ENCODE results near the gene MALSU1. TPM values are rescaled to one million over a fixed set of nuclear protein-coding genes. Genes with fewer than 3 reads are reported as not detected.
A peak's percentile ranks its signal among the peaks of the same experiment; 100 is the strongest.
"Not testable (repeated sequence)": the region's sequence is repeated elsewhere in the genome, so short reads cannot be mapped to it uniquely, and the experiment has no call there.

Gene MALSU1
- total and polyA plus RNA-seq, 4 donors = 43.3 to 61.1 (median 55.3) TPM

DNA sequence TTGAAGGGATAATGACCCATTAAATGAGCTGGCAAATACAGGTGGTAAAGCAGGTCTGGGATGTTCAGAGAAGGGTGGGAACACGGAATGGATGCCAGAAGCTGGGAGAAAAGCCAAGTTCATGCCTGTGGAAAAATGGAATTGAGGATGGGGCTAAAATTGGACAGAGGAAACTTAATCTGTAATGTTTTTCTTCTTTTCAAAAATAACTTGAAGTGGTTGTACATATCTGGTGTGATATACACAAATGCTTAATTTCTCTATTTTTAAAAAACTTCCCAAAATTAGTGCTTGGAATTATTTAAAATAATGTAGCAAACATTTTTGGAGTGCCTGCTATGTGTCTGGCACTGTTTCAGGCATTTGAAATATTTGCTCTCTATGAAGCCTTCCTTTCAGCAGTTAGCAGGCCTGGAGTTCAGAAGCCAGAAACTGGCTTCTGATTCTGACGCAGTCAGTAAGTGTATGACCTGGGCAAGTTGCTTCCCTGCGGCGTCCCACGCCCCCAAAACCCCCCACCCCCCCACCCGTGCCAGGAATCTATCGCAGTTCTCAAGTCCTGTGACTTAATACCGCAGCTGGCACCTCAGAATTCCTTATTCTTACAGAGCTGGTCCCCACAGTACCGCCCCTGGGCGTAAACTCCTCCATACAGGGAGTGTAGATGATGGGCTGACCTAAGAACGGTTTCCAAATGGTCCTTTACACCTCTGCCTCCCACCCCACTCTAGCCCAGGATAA lies 828 bp upstream of the MALSU1 start:
- Histone ChIP-seq H3K27me3 (ENCODE audit: control insufficient read depth, insufficient read depth, low read length) (no peaks in the 10 kb centered on the region), H3K36me3 (ENCODE audit: control insufficient read depth, insufficient read depth, low read length) (peaks cover under 1% of the 10 kb centered on the region), H3K9me3 (ENCODE audit: control insufficient read depth, insufficient read depth, low read length) (no peaks in the 10 kb centered on the region), H3K4me1 (ENCODE audit: control insufficient read depth, insufficient read depth, low read length) (peaks cover 4% of the 10 kb centered on the region), H3K4me3 (ENCODE audit: low read depth, low read length) (peak overlapping the region; percentile 86), H3K27ac (ENCODE audit: low read depth, low read length) (peak overlapping the region; percentile 77)
- 85% methylated on average over 2 of the region's 11 CpGs for WGBS (ENCODE audit: insufficient coverage)
- peak in 1 of 6 donors; percentile 44 for DNase-seq (ENCODE audit: low read depth in 4 of 6, low spot score in 6 of 6)

DNA sequence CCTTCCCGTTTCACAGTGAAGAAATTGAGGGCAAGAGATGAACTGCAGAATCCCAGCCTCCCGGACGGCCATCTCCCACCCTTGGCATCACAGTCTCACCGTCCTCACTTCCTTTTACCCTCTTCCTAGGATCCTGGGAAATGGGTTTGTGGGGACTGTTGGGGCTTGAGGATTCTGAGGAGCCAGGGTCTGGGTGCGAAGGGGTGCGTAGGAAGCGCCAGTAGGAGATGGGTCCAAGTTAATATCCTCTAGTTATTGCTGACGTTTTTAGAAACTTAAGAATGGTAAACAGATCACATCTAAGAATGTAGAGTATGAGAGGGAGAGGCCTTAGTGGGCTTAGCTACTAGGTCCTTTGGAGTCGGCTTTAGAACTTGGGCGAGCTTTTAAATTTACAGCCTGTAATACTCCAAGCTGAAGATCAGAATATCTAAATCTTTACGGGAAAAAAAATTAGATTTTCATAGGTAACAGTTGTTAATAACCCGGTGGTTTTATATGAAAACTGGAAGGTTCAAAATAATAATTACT lies 696 bp downstream of the MALSU1 start:
- DNase-seq (ENCODE audit: low read depth in 4 of 6, low spot score in 6 of 6) = no peak
- Histone ChIP-seq H3K27me3 (ENCODE audit: control insufficient read depth, insufficient read depth, low read length) (no peaks in the 10 kb centered on the region), H3K36me3 (ENCODE audit: control insufficient read depth, insufficient read depth, low read length) (peaks cover 3% of the 10 kb centered on the region), H3K4me3 (ENCODE audit: low read depth, low read length) (peak overlapping the region; percentile 86), H3K4me1 (ENCODE audit: control insufficient read depth, insufficient read depth, low read length) (peaks cover 4% of the 10 kb centered on the region), H3K27ac (ENCODE audit: low read depth, low read length) (peak overlapping the region; percentile 76), H3K9me3 (ENCODE audit: control insufficient read depth, insufficient read depth, low read length) (no peaks in the 10 kb centered on the region)
- WGBS (ENCODE audit: insufficient coverage) = 14% methylated on average over 3 of the region's 12 CpGs

DNA sequence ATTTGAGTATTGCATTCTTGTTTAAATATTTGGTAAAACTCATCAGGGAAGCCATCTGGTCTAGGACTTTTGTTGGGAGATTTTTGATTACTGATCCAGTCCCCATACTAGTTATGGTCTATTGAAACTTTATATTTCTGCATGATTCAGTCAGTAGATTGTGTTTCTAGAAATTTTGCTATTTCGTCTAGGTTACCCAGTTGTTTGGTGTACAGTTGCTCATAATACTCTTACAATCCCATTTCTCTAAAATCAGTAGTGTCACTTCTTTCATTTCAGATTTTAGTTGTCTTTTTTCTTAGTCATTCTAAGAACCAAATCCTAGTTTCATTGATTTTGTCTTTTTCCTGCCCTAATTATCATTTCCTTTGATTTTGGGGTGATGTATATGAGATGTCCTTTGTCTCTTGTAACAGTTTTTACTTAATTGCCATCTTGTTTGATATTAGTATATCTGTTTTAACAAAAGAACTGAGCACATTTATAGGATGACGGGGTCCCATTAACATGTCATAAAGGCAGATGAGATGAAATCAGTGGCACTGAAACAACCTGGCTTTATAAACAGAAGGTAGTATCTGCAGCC lies 7.9 kb downstream of the MALSU1 start:
- Histone ChIP-seq H3K27me3 (ENCODE audit: control insufficient read depth, insufficient read depth, low read length) (no peaks in the 10 kb centered on the region), H3K4me1 (ENCODE audit: control insufficient read depth, insufficient read depth, low read length) (no peaks in the 10 kb centered on the region), H3K27ac (ENCODE audit: low read depth, low read length) (no peak overlapping the region), H3K4me3 (ENCODE audit: low read depth, low read length) (no peak overlapping the region), H3K36me3 (ENCODE audit: control insufficient read depth, insufficient read depth, low read length) (peaks cover 7% of the 10 kb centered on the region), H3K9me3 (ENCODE audit: control insufficient read depth, insufficient read depth, low read length) (peaks cover 2% of the 10 kb centered on the region)
- WGBS (ENCODE audit: insufficient coverage) = 89% methylated on average over 1 of the region's 2 CpGs
- no peak for DNase-seq (ENCODE audit: low read depth in 4 of 6, low spot score in 6 of 6)

DNA sequence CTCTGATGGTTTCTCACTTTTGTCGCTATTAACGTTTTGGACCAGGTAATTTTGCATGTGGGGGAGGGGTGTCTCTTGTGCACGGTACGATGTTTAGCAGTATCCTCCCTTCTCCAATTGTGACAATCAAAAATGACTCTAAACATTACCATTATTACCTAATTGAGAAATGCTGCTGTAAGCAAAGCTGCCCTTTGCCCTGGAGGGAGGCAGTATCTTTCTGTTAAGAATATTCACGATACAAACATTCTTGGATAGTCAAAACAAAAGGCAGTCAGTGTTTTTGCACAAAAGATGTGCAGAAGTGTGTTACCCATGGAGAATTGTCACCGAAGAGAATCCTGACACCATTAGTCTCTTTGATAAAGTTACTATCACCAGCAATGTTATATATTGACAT lies 9.6 kb downstream of the MALSU1 start:
- Histone ChIP-seq H3K4me3 (ENCODE audit: low read depth, low read length) (no peak overlapping the region), H3K27me3 (ENCODE audit: control insufficient read depth, insufficient read depth, low read length) (no peaks in the 10 kb centered on the region), H3K9me3 (ENCODE audit: control insufficient read depth, insufficient read depth, low read length) (peaks cover 2% of the 10 kb centered on the region), H3K27ac (ENCODE audit: low read depth, low read length) (no peak overlapping the region), H3K36me3 (ENCODE audit: control insufficient read depth, insufficient read depth, low read length) (peaks cover 4% of the 10 kb centered on the region), H3K4me1 (ENCODE audit: control insufficient read depth, insufficient read depth, low read length) (no peaks in the 10 kb centered on the region)
- no peak for DNase-seq (ENCODE audit: low read depth in 4 of 6, low spot score in 6 of 6)
- WGBS (ENCODE audit: insufficient coverage) = no CpG with 5 or more reads among the region's 6 CpGs

DNA sequence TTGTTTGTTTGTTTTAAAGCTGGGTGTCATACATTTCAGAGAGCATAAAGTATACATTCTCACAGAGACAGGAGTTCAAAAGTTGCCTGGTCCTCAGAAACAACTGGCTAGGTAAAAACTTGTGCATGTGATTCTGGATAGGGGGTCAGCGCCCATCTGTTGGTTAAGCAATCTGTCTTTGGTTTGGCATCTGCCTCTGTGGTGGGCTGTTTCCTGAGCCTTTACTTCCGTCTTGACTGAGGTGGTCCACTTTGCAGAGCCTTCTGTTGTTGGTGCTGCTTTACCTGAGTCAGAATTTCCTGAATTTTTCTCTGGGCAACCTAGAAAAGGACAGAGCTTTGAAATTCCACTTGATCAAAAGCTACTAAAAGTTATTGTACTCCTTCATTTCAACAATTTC lies 13.0 kb downstream of the MALSU1 start:
- DNase-seq (ENCODE audit: low read depth in 4 of 6, low spot score in 6 of 6); H3K27me3 ChIP-seq (ENCODE audit: control insufficient read depth, insufficient read depth, low read length); H3K4me3 ChIP-seq (ENCODE audit: low read depth, low read length); H3K27ac ChIP-seq (ENCODE audit: low read depth, low read length); H3K9me3 ChIP-seq (ENCODE audit: control insufficient read depth, insufficient read depth, low read length); H3K4me1 ChIP-seq (ENCODE audit: control insufficient read depth, insufficient read depth, low read length): not testable (repeated sequence)
- H3K36me3 ChIP-seq (ENCODE audit: control insufficient read depth, insufficient read depth, low read length) = peaks cover 17% of the 10 kb centered on the region
- 74% methylated on average over 2 of the region's 2 CpGs for WGBS (ENCODE audit: insufficient coverage)

DNA sequence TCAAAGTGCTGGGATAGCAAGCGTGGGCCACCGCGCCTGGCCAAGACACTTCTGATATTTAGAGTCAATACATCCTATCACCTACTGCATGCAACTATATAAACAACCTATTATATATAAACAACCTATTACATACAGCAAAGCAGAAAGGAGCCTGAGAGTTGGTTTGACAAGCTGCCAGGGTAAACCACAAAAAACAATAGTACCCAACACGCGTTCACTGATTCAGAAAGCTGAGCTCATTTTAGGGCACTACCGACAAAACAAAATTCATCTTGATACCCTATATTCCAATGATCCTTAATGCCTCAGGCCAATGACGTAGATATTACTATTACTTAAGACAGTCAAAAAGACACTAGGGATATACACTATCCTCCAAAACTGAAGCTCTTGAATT lies 16.2 kb downstream of the MALSU1 start:
- DNase-seq (ENCODE audit: low read depth in 4 of 6, low spot score in 6 of 6) = no peak
- Histone ChIP-seq H3K9me3 (ENCODE audit: control insufficient read depth, insufficient read depth, low read length) (no peaks in the 10 kb centered on the region), H3K27me3 (ENCODE audit: control insufficient read depth, insufficient read depth, low read length) (no peaks in the 10 kb centered on the region), H3K36me3 (ENCODE audit: control insufficient read depth, insufficient read depth, low read length) (peaks cover 28% of the 10 kb centered on the region), H3K27ac (ENCODE audit: low read depth, low read length) (no peak overlapping the region), H3K4me3 (ENCODE audit: low read depth, low read length) (no peak overlapping the region), H3K4me1 (ENCODE audit: control insufficient read depth, insufficient read depth, low read length) (no peaks in the 10 kb centered on the region)
- WGBS (ENCODE audit: insufficient coverage) = 100% methylated on average over 6 of the region's 7 CpGs

DNA sequence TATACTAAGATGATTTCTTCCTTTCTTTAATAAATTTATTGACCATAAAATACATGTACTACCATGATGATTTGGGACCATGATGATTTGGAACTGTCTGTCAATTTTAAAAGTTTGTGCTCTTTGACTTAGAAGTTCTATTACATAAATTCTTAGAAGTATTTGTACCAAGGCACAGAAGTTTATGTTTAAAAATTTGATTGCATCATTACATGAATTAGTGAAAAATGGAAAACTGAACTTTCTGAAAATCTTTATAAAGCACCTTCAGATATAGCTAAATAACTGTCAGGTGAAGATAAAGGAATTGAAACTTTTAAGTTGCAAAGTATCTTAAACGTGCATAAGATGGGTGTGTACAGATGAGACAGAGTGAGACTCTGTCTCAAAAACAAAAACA lies 32.0 kb downstream of the MALSU1 start:
- H3K27ac ChIP-seq (ENCODE audit: low read depth, low read length) = no peak overlapping the region
- WGBS (ENCODE audit: insufficient coverage) = no CpG with 5 or more reads among the region's 1 CpG
- peaks cover 5% of the 10 kb centered on the region for H3K36me3 ChIP-seq (ENCODE audit: control insufficient read depth, insufficient read depth, low read length)
- H3K27me3 ChIP-seq (ENCODE audit: control insufficient read depth, insufficient read depth, low read length) = no peaks in the 10 kb centered on the region
- peaks cover 5% of the 10 kb centered on the region for H3K4me1 ChIP-seq (ENCODE audit: control insufficient read depth, insufficient read depth, low read length)
- DNase-seq (ENCODE audit: low read depth in 4 of 6, low spot score in 6 of 6) = no peak
- no peak overlapping the region for H3K4me3 ChIP-seq (ENCODE audit: low read depth, low read length)
- H3K9me3 ChIP-seq (ENCODE audit: control insufficient read depth, insufficient read depth, low read length) = no peaks in the 10 kb centered on the region

DNA sequence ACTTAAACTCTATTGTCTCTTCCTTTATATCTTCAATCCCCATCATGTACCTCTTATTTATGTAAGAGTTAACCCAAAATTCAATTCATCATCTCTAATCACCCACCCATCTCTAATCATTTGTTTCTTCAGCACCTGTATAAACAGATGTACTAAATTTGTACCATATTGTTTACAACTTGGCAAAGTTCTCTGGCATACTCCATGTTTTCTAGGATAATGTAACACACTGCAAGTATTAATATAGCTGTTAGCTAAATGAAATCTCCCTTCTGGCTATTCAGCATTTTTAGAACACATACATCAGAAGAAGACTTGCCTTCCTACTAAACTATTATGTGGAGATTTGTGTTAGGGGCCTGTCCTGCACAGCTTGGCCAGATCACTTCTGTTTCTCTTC lies 33.1 kb downstream of the MALSU1 start:
- H3K27ac ChIP-seq (ENCODE audit: low read depth, low read length) = no peak overlapping the region
- H3K36me3 ChIP-seq (ENCODE audit: control insufficient read depth, insufficient read depth, low read length) = peaks cover 5% of the 10 kb centered on the region
- H3K9me3 ChIP-seq (ENCODE audit: control insufficient read depth, insufficient read depth, low read length) = no peaks in the 10 kb centered on the region
- H3K4me1 ChIP-seq (ENCODE audit: control insufficient read depth, insufficient read depth, low read length) = peaks cover 9% of the 10 kb centered on the region
- no peak overlapping the region for H3K4me3 ChIP-seq (ENCODE audit: low read depth, low read length)
- H3K27me3 ChIP-seq (ENCODE audit: control insufficient read depth, insufficient read depth, low read length) = no peaks in the 10 kb centered on the region
- no peak for DNase-seq (ENCODE audit: low read depth in 4 of 6, low spot score in 6 of 6)

DNA sequence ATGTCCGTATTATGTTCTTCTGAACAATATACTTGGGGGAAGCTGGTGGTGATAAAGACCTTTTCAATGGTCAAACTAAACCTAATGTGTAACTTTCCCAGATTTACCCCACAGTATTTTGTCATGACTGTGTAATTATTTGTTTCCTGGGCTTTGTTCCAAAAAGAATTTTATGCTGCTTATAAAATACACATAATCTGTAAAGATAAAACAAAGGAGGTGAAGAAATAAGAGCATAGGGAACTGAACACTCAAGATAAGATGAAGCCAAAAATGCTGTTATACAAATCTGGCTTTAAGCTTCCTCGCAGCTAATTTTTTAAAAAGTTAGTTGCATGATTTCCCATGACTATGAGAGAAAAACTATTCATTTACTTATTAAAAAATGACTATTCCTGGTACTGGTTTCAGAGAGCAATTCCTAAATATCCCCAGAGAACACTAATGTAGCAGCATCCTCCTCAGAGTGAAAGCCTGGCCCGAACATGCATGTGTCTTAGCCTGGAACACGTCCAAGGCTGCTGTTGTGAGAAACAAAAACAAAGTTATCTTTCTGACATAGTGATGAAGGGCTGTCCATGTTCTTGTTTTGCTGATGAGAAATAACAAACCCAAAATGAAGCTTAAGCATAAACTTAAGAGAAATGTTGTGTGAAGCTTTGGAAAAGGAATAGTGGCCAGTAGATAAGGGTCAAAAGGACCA lies 33.9 kb downstream of the MALSU1 start:
- peaks cover 6% of the 10 kb centered on the region for H3K36me3 ChIP-seq (ENCODE audit: control insufficient read depth, insufficient read depth, low read length)
- 83% methylated on average over 1 of the region's 4 CpGs for WGBS (ENCODE audit: insufficient coverage)
- H3K27ac ChIP-seq (ENCODE audit: low read depth, low read length) = no peak overlapping the region

More for the DNA sequence above, 33.9 kb downstream of the MALSU1 start:
- Histone ChIP-seq H3K4me3 (ENCODE audit: low read depth, low read length) (no peak overlapping the region), H3K27me3 (ENCODE audit: control insufficient read depth, insufficient read depth, low read length) (no peaks in the 10 kb centered on the region), H3K4me1 (ENCODE audit: control insufficient read depth, insufficient read depth, low read length) (peaks cover 9% of the 10 kb centered on the region), H3K9me3 (ENCODE audit: control insufficient read depth, insufficient read depth, low read length) (no peaks in the 10 kb centered on the region)
- DNase-seq (ENCODE audit: low read depth in 4 of 6, low spot score in 6 of 6) = peak in 2 of 6 donors; percentile 14 to 52
